Measurements from ENCODE around the gene KRABD2.
A peak's percentile ranks its signal among the peaks of the same experiment; 100 is the strongest.
"Not testable (repeated sequence)": the region's sequence is repeated elsewhere in the genome, so short reads cannot be mapped to it uniquely, and the experiment has no call there.

The KRABD2 gene

DNA sequence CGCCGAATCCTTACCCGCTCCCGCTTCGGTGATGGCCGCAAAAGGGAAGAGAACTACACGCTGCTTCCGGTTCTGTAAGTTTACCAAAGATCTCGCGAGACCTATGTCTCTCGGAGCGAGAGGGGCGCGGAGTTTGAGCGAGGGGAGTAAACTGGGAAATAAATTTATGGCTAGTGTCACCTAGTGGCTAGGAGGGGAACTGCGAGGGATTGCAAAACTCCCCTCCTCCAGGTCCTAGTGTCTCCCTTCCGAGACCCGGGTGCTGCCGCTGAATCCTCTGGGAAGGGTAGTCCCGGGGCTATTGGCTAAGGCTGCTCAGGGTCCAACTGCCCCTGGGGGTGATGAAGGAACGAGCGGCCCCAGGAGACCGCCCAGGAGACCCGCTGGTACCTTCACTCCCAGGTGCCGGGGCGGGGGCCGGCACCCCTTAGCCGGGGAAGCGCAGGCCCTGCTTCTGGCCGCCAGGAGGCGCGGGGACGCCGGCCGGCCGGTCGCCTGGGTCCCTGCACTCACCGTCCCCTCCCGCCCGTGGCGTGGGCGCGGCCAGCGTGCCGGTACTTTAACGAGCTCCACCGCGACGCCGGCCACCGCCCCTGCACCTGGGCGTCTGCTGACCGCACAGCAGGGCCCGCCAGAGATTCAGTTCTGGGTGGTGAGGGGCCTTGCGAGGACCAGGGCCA lies 6.8 kb upstream of the KRABD2 start, which contains the start of gene RPL26:
Gene RPL26, minus strand, starts transcription at position 51 of the 680 bp plus-strand sequence. CDS start 883 bp downstream, outside the sequence.
- H3K4me3 ChIP-seq: peak within 1 kb of the TSS; percentile 96
- TF ChIP-seq, protein P1, sequence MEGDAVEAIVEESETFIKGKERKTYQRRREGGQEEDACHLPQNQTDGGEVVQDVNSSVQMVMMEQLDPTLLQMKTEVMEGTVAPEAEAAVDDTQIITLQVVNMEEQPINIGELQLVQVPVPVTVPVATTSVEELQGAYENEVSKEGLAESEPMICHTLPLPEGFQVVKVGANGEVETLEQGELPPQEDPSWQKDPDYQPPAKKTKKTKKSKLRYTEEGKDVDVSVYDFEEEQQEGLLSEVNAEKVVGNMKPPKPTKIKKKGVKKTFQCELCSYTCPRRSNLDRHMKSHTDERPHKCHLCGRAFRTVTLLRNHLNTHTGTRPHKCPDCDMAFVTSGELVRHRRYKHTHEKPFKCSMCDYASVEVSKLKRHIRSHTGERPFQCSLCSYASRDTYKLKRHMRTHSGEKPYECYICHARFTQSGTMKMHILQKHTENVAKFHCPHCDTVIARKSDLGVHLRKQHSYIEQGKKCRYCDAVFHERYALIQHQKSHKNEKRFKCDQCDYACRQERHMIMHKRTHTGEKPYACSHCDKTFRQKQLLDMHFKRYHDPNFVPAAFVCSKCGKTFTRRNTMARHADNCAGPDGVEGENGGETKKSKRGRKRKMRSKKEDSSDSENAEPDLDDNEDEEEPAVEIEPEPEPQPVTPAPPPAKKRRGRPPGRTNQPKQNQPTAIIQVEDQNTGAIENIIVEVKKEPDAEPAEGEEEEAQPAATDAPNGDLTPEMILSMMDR (IDR thresholded peaks at IDR 0.05): peak; percentile 99
- peak within 1 kb of the TSS; percentile 69 to 98 for H3K27ac ChIP-seq
- DNase-seq (ENCODE audit: low spot score): peak; percentile 97

DNA sequence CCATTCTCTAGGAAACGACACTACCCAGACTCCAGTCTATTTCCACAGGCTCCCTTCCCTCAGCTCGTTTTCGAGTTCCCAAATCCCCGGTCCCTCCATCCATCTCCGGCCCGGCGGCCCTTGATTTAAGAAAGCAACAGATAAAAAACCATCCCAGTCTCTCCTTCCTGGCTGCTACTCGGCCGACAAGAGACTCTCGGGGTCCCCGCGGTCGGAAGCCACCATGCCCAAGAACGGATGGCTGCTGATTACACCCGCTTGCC lies 6.3 kb upstream of the KRABD2 start:
- H3K27ac ChIP-seq: peak overlapping the region; percentile 22 to 98
- DNase-seq (ENCODE audit: low spot score): no peak
- peak overlapping the region; percentile 96 for H3K4me3 ChIP-seq
- TF ChIP-seq, protein P1 (IDR thresholded peaks at IDR 0.05): no peak

DNA sequence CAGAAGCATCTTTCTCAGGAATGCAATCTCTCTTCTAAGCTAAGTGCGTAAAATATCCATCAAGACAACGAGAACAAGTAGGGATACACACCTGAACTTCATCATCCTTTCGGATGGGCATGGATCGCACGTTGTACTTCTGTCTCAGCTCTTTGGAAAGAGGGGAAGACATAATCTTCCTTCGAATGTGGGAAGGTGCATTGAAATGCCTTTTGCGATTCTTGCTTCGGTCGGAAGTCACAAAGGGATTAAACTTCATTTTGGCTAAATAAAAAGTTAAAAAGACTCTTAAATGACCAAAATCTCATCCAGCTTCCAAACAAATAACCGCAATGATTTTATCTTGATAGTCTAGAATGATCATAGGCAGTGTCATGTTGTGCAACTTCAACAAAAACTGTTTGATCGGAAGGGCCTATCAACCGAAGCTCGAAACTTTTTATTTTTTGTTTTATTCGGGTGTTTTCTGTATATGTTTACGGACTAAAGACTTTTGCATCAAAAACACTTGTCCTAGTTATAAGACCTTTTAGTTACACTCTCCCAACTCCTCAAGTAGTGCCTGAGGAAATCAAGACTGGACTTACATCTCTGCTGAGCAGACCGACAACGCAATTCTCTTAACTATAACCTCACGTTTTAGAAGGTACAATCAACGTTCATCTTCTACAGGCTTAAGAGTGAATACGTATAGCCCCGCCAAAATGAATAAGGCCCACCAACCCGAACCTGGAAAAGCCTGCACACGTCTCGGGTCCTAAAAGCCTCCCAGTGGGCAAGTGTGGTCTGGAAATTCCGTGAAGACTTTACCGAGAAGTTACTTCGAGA lies 5.8 kb upstream of the KRABD2 start:
- peak overlapping the region; percentile 22 to 98 for H3K27ac ChIP-seq
- H3K4me3 ChIP-seq: peak overlapping the region; percentile 96
- DNase-seq (ENCODE audit: low spot score): no peak
- TF ChIP-seq, protein P1 (IDR thresholded peaks at IDR 0.05): no peak

DNA sequence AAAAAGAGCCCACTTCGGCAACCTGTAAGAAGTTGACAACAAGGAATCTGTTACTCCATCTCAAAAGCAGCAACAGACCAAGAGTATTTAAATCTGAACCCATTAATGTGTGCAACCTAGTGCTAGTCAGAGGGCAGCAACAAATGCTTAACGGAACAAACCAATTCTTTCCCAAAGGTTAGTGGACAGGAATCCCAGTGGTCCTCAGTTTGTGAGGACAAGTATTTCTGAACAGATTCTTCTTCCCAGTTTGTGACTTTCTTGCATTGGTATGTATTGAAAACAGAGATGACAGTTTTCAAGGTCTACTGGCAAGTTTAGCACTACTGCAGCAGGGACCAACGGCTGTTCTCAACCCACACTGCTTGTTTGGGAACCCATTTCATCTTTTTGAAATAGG lies 3.5 kb upstream of the KRABD2 start:
- Histone ChIP-seq H3K4me3 (no peak overlapping the region), H3K27ac (no peak overlapping the region)
- DNase-seq (ENCODE audit: low spot score): no peak
- TF ChIP-seq, protein P1 (IDR thresholded peaks at IDR 0.05): no peak

DNA sequence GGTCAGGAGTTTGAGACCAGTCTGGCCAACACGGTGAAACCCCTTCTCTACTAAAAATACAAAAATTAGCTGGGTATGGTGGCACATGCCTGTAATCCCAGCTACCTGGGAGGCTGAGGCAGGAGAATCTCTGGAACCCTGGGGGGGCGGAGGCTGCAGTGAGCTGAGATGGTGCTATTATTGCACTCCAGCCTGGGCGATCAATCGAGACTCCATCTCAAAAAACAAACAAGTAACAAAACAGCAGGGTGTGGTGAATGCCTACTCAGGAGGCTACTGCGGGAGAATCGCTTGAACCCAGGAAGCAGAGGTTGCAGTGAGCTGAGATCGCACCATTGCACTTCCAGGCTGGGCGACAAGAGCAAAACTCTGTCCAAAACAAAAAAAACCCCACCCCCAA lies 1.6 kb upstream of the KRABD2 start:
- not testable (repeated sequence) for H3K27ac ChIP-seq; DNase-seq (ENCODE audit: low spot score); H3K4me3 ChIP-seq

DNA sequence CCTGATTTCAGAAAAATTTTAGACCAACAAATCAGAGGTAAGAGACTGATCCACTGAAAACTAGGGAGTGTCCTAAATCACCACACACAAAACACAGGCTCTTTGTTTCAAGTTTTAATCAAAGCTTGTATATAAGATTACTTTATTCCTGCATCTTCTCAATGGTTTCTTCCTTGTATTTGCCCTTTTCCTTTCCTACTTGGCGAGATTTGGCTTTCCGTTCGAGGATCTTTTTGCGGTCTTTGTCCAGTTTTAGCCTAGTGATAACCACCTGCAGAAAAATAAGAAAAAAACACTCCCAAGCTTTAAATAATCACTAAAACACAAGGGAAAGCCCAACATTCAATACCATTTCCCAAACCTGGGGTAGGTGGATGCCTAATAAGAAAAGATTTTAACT lies 918 bp upstream of the KRABD2 start:
- no peak for DNase-seq (ENCODE audit: low spot score)
- Histone ChIP-seq H3K27ac (no peak overlapping the region), H3K4me3 (no peak overlapping the region)
- TF ChIP-seq, protein P1 (IDR thresholded peaks at IDR 0.05): no peak

DNA sequence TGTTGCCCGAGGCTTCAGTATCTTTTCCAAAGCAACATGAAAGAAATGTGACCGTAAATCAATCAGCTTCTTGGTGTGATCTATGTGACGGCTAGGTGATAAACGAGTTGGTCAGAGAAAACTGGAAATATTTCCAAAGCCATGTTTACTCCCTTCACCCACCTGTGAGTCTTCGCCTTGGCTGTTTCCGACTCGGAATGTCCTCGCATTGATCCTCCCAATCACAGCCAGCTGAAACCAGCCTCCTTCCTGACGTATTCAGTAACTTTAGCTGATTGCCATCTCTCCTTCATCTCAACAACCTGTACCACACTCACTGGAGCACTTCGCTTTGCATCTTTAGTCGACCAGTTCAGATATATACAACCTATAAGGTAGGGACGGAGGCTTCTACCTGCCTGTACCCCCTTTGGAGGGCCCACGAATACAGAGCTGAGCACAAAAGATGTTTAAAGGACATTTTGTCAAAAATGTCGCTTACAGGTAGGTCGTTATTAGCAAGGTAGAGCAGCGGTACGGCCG lies 705 bp downstream of the KRABD2 start:
- no peak for DNase-seq (ENCODE audit: low spot score)
- TF ChIP-seq, protein P1 (IDR thresholded peaks at IDR 0.05): no peak
- Histone ChIP-seq H3K27ac (peak overlapping the region; percentile 73 to 87), H3K4me3 (peak overlapping the region; percentile 79)

DNA sequence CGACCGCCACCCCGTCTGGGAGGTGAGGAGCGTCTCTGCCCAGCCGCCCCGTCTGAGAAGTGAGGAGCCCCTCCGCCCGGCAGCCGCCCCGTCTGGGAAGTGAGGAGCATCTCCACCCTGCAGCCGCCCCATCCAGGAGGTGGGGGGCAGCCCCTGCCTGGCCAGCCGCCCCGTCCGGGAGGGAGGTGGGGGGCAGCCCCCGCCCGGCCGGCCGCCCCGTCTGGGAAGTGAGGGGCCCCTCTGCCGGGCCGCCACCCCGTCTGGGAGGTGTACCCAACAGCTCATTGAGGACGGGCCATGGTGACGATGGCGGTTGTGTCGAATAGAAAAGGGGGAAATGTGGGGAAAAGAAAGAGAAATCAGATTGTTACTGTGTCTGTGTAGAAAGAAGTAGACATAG lies 2.6 kb downstream of the KRABD2 start:
- DNase-seq (ENCODE audit: low spot score); H3K27ac ChIP-seq; H3K4me3 ChIP-seq: not testable (repeated sequence)

All from coronary artery (tissue), 2 donors.